H1 (cell line): ENCODE results near the gene KCNQ1. TPM values are rescaled to one million over a fixed set of nuclear protein-coding genes. Genes with fewer than 3 reads are reported as not detected.
A peak's percentile ranks its signal among the peaks of the same experiment; 100 is the strongest.

Experiments
- CTCF ChIA-PET: fragments of 300-600 bp; sonication (Branson Sonifier 250); formaldehyde crosslinking; loops from one replicate; lab custom pipeline; 2021; ENCODE audit not compliant: partially characterized antibody; lab: Charles Lee
- POLR2A ChIA-PET: fragments of 300-600 bp; sonication (Branson Sonifier 250); formaldehyde crosslinking; loops from one replicate; lab custom pipeline; 2021; ENCODE audit warnings: inconsistent platforms; ENCODE audit not compliant: partially characterized antibody; lab: Charles Lee
- DNase-seq, 2 experiments: peaks; one replicate each; pipeline versions ENCODE4 v3.0.0 to v3.0.0-alpha.2; 2010 to 2022; ENCODE audit warnings: low spot score in 2 of 2, low read depth in 1 of 2, mixed read lengths in 1 of 2
- FAIRE-seq: peaks from 2 replicates; lab custom pipeline; 2011; peaks lifted over from hg19 to GRCh38; lab: Jason Lieb, UNC
- H2AFZ ChIP-seq: 2 replicates; pipeline ENCODE4 v1.8.1; 2012; ENCODE audit warnings: low read length, inconsistent platforms
- H2AK5ac ChIP-seq: 2 replicates; pipeline ENCODE4 v1.6.1; 2013; ENCODE audit warnings: low read depth, low read length
- H2BK120ac ChIP-seq: replicated peaks from 2 replicates; pipeline ENCODE3; 2013; ENCODE audit warnings: low read depth, low read length, inconsistent platforms
- H2BK12ac ChIP-seq: 2 replicates; pipeline ENCODE4 v1.6.1; 2013; ENCODE audit warnings: low read depth, low read length
- H2BK15ac ChIP-seq: 2 replicates; pipeline ENCODE4 v1.6.1; 2013; ENCODE audit warnings: low read length
- H2BK20ac ChIP-seq: 2 replicates; pipeline ENCODE4 v1.6.1; 2013; ENCODE audit warnings: low read length
- H2BK5ac ChIP-seq: 2 replicates; pipeline ENCODE4 v1.6.1; 2013; ENCODE audit warnings: low read depth, low read length
- H3K14ac ChIP-seq: 2 replicates; pipeline ENCODE4 v1.6.1; 2013; ENCODE audit warnings: inconsistent platforms; ENCODE audit not compliant: insufficient read length
- H3K18ac ChIP-seq: 2 replicates; pipeline ENCODE4 v1.6.1; 2013; ENCODE audit warnings: low read length; ENCODE audit errors: extremely low read depth
- H3K23ac ChIP-seq: 2 replicates; pipeline ENCODE4 v1.6.1; 2013; ENCODE audit warnings: inconsistent platforms; ENCODE audit not compliant: insufficient read length
- H3K23me2 ChIP-seq: 2 replicates; pipeline ENCODE4 v1.6.1; 2013; ENCODE audit warnings: low read depth, low read length
- H3K27ac ChIP-seq: 2 replicates; pipeline ENCODE4 v1.6.1; 2011; ENCODE audit warnings: low read depth, low read length, inconsistent platforms
- H3K27me3 ChIP-seq, 4 experiments: replicated peaks in 1 of 4; 1 replicate in 1 of 4; 2 replicates in 3 of 4; pipeline versions ENCODE4 v1.6.1 to v1.8.1; 2011 to 2013; ENCODE audit warnings: low read length in 3 of 4, mild to moderate bottlenecking in 3 of 4, inconsistent platforms in 2 of 4, mixed read lengths in 2 of 4, moderate library complexity in 1 of 4; ENCODE audit not compliant: control insufficient read depth in 3 of 4, insufficient read depth in 3 of 4; ENCODE audit errors: extremely low read depth in 1 of 4
- H3K36me3 ChIP-seq, 4 experiments: 2 replicates each; pipeline versions ENCODE4 v1.6.1 to v1.8.1; 2011 to 2013; ENCODE audit warnings: mild to moderate bottlenecking in 4 of 4, low read length in 3 of 4, moderate library complexity in 2 of 4, control low read depth in 1 of 4, inconsistent platforms in 1 of 4; ENCODE audit not compliant: insufficient read depth in 4 of 4, control insufficient read depth in 2 of 4
- H3K4ac ChIP-seq: replicated peaks from 2 replicates; pipeline ENCODE3; 2013; ENCODE audit warnings: low read length, low read depth, mixed read lengths, inconsistent platforms; ENCODE audit not compliant: insufficient read length
- H3K4me1 ChIP-seq, 4 experiments: replicated peaks in 1 of 4; 1 replicate in 1 of 4; 2 replicates in 3 of 4; pipeline versions ENCODE4 v1.6.1 to v1.8.1; 2011 to 2013; ENCODE audit warnings: low read length in 3 of 4, inconsistent platforms in 2 of 4, mixed read lengths in 1 of 4; ENCODE audit not compliant: insufficient read depth in 4 of 4, control insufficient read depth in 3 of 4
- H3K4me2 ChIP-seq, 2 experiments: 2 replicates each; pipeline versions ENCODE4 v1.6.1 to v1.8.1; 2011 to 2013; ENCODE audit warnings: low read depth in 2 of 2, low read length in 2 of 2, control low read depth in 1 of 2, inconsistent platforms in 1 of 2, mild to moderate bottlenecking in 1 of 2; ENCODE audit not compliant: insufficient read depth in 1 of 2
- H3K4me3 ChIP-seq, 4 experiments: fragments of 200-600, 300-600 bp in 1 of 4; sonication (generic), shearing (Covaris generic), sonication (Bioruptor Twin) in 1 of 4; 2 replicates each; pipeline versions ENCODE4 v1.5.1 to v1.8.1; 2011 to 2016; ENCODE audit warnings: low read length in 4 of 4, low read depth in 3 of 4, control low read depth in 2 of 4, inconsistent platforms in 2 of 4, mild to moderate bottlenecking in 2 of 4, mixed read lengths in 1 of 4, moderate library complexity in 1 of 4; ENCODE audit not compliant: insufficient read depth in 2 of 4; ENCODE audit errors: extremely low read depth in 1 of 4
- H3K56ac ChIP-seq: replicated peaks from 2 replicates; pipeline ENCODE3; 2013; ENCODE audit warnings: low read depth, mild to moderate bottlenecking, mixed read lengths, low read length, inconsistent platforms; ENCODE audit not compliant: insufficient read length
- H3K79me1 ChIP-seq: 2 replicates; pipeline ENCODE4 v1.6.1; 2013; ENCODE audit warnings: low read depth, low read length, control low read depth
- H3K79me2 ChIP-seq, 2 experiments: 2 replicates each; pipeline versions ENCODE4 v1.6.1 to v1.8.1; 2012 to 2013; ENCODE audit warnings: low read length in 2 of 2, mild to moderate bottlenecking in 2 of 2, inconsistent platforms in 1 of 2; ENCODE audit not compliant: insufficient read depth in 2 of 2, control insufficient read depth in 1 of 2
- H3K9ac ChIP-seq, 4 experiments: replicated peaks in 1 of 4; 1 replicate in 1 of 4; 2 replicates in 3 of 4; pipeline versions ENCODE4 v1.6.1 to v1.8.1; 2011 to 2013; ENCODE audit warnings: low read depth in 3 of 4, low read length in 3 of 4, control low read depth in 2 of 4, mild to moderate bottlenecking in 2 of 4, moderate library complexity in 2 of 4, inconsistent platforms in 1 of 4; ENCODE audit errors: extremely low read depth in 1 of 4
- H3K9me3 ChIP-seq, 2 experiments: 2 replicates each; pipeline versions ENCODE4 v1.6.1 to v1.8.1; 2012 to 2013; ENCODE audit warnings: mild to moderate bottlenecking in 2 of 2, moderate library complexity in 2 of 2, control low read depth in 1 of 2, inconsistent platforms in 1 of 2, low read depth in 1 of 2, low read length in 1 of 2, mixed read lengths in 1 of 2; ENCODE audit not compliant: insufficient read depth in 2 of 2
- H4K20me1 ChIP-seq, 2 experiments: replicated peaks in 1 of 2; 2 replicates each; pipeline versions ENCODE3 to v1.8.1; 2011 to 2013; ENCODE audit warnings: inconsistent platforms in 2 of 2, low read length in 2 of 2, mild to moderate bottlenecking in 1 of 2; ENCODE audit not compliant: insufficient read depth in 2 of 2, control insufficient read depth in 1 of 2
- H4K5ac ChIP-seq: 2 replicates; pipeline ENCODE4 v1.6.1; 2013; ENCODE audit warnings: low read length, low read depth, mixed read lengths, inconsistent platforms; ENCODE audit not compliant: insufficient read length
- H4K8ac ChIP-seq: 2 replicates; pipeline ENCODE4 v1.8.0; 2013; ENCODE audit warnings: mild to moderate bottlenecking, moderate library complexity, low read length, inconsistent platforms; ENCODE audit not compliant: insufficient read depth; ENCODE audit errors: extremely low read depth
- H4K91ac ChIP-seq: replicated peaks from 2 replicates; pipeline ENCODE3; 2013; ENCODE audit warnings: low read length, mixed read lengths, inconsistent platforms; ENCODE audit not compliant: insufficient read length
- JUN ChIP-seq: IDR thresholded peaks from 2 replicates; pipeline ENCODE4 v1.6.1; 2011; ENCODE audit warnings: low read depth, mild to moderate bottlenecking, improper control_type of control experiment, low read length
- RAD21 ChIP-seq, 2 experiments: IDR thresholded peaks in 1 of 2; conservative IDR thresholded peaks in 1 of 2; 2 replicates each; pipeline ENCODE4 v1.6.1; 2011; ENCODE audit warnings: low read depth in 2 of 2, low read length in 2 of 2, improper control_type of control experiment in 1 of 2, inconsistent platforms in 1 of 2, mild to moderate bottlenecking in 1 of 2, moderate library complexity in 1 of 2
- WGBS, 2 experiments: shearing (Covaris generic) in 1 of 2; methylation state at CpG; one replicate each; pipeline versions ENCODE4 v1.1.6 to v1.1.7; 2013 to 2015; ENCODE audit warnings: low lambda C conversion rate in 2 of 2, mixed read lengths in 2 of 2, inconsistent platforms in 1 of 2, low coverage in 1 of 2, missing lambda C conversion rate in 1 of 2; ENCODE audit not compliant: insufficient replicate concordance in 2 of 2, insufficient coverage in 1 of 2, insufficient read length in 1 of 2; ENCODE audit errors: extremely low coverage in 1 of 2, missing lambda C conversion rate in 1 of 2; 5-methylcytosine and 5-hydroxymethylcytosine counted together
- polyA plus RNA-seq, 7 experiments: library from polyadenylated mRNA; depleted of rRNA in 3 of 7; stranded (reverse) in 5 of 7; unstranded in 2 of 7; fragments of >200 nt in 5 of 7; fragments of 200-250 nt in 2 of 7; gene quantifications; 1 replicate in 5 of 7; 2 replicates in 1 of 7; 4 replicates in 1 of 7; pipeline versions ENCODE4 v1.2.1 to v1.2.3, GENCODE V29; 2011 to 2013; ENCODE audit warnings: missing spikeins in 2 of 7, mixed read lengths in 2 of 7
- total RNA-seq: library from RNA; stranded (reverse); fragmentation: NEBNext Ultra II Directional; extraction: Animal tissue kit (Norgen Biotek cat#: 25700); gene quantifications from 2 replicates; pipeline ENCODE4 v1.2.1, GENCODE V29; 2021

The KCNQ1 gene
- total and polyA plus RNA-seq, 2 of the 8 experiments (the other 6 are each of a cell fraction or from before 2014, with no cell fraction given): 1.9 to 2.0 TPM

- peaks cover 0 to 4% of the 10 kb centered on the region in 2 experiments for H4K20me1 ChIP-seq
- H4K5ac ChIP-seq: no peak overlapping the region
- no peak overlapping the region for H2AK5ac ChIP-seq
- no peaks in the 10 kb centered on the region; the same call in 1 of the 2 replicates for H3K23me2 ChIP-seq
- no peak overlapping the region for H3K27ac ChIP-seq
- ChIA-PET CTCF (interaction anchor here (0.8 to 2.7 kb wide), 6 partner anchors 9 to 211 kb away, joined by 3 to 12 read pairs (median 3); no protein-coding TSS in a partner anchor), POLR2A (interaction anchor here (1.0 to 1.2 kb wide), 2 partner anchors 11 to 50 kb away, joined by 3 read pairs; no protein-coding TSS in a partner anchor)
- H4K91ac ChIP-seq: no peak overlapping the region
- H3K4ac ChIP-seq: no peak overlapping the region
- no peaks in the 10 kb centered on the region for H3K36me3 ChIP-seq
- H3K79me1 ChIP-seq: no peaks in the 10 kb centered on the region
- peaks cover 0 to 20% (median 14%) of the 10 kb centered on the region in 4 experiments; a peak in 6 of 7 replicates for H3K27me3 ChIP-seq
- H3K56ac ChIP-seq: no peak overlapping the region
- no peak overlapping the region for H2BK12ac ChIP-seq
- no peaks in the 10 kb centered on the region; a peak in 1 of 7 replicates for H3K4me1 ChIP-seq
- no peak overlapping the region for H2BK120ac ChIP-seq
- H2BK15ac ChIP-seq: no peak overlapping the region
- H3K4me3 ChIP-seq: no peak overlapping the region
- H3K79me2 ChIP-seq: no peaks in the 10 kb centered on the region
- no peak overlapping the region for H3K23ac ChIP-seq
- WGBS, 2 experiments: 88% methylated on average over 20 of the region's 21 CpGs; no CpG with 5 or more reads in 1 of the 2 experiments
- H2AFZ ChIP-seq: no peak overlapping the region
- H3K9ac ChIP-seq: no peak overlapping the region
- H2BK20ac ChIP-seq: no peak overlapping the region
- H2BK5ac ChIP-seq: no peak overlapping the region
- FAIRE-seq (no peak), DNase-seq (no peak)
- H3K4me2 ChIP-seq: no peak overlapping the region
- H3K14ac ChIP-seq: no peak overlapping the region
- no peak overlapping the region for H3K18ac ChIP-seq
- no peak overlapping the region for H4K8ac ChIP-seq
- H3K9me3 ChIP-seq: no peaks in the 10 kb centered on the region; a peak in 1 of 4 replicates
- TF ChIP-seq JUN: no peak
- TF ChIP-seq RAD21 (IDR thresholded peaks at IDR 0.05 in 1 of 2, conservative IDR thresholded peaks at IDR 0.05 in 1 of 2; ENCODE audit: low read depth in 2 of 2, low read length in 2 of 2): peak in 1 of 2 experiments; percentile 22; a peak in 1 of 4 replicates
Measured at GRCh38 chr11:2743427-2744110, 298.8 kb downstream of the KCNQ1 start.
